T-cell (primary cell): Measurements from ENCODE around the gene RAB31. TPM values are rescaled to one million over a fixed set of nuclear protein-coding genes. Genes with fewer than 3 reads are reported as not detected.

Source experiments
- ATAC-seq, 4 experiments: fragments of 200-7000 bp in 3 of 4; fragments of 150-1000 bp in 1 of 4; cut with Tn5 transposase; replicated peaks in 1 of 4; 1 replicate in 3 of 4; 2 replicates in 1 of 4; pipeline ENCODE4 v1.10.0; 2021; ENCODE audit warnings: moderate library complexity in 3 of 4, mild to moderate bottlenecking in 2 of 4, moderate number of reproducible peaks in 1 of 4
- CTCF ChIA-PET, 2 donors: fragments of 300-600 bp; sonication (Branson Sonifier 250); formaldehyde crosslinking; loops; one replicate each; lab custom pipeline; 2022; ENCODE audit warnings: antibody characterized with exemption in 2 of 2; lab: Charles Lee
- POLR2A ChIA-PET, 2 donors: fragments of 300-600 bp; sonication (Branson Sonifier 250); formaldehyde crosslinking; loops; one replicate each; lab custom pipeline; 2022; ENCODE audit warnings: antibody characterized with exemption in 2 of 2; lab: Charles Lee
- DNase-seq, 35 experiments: peaks; one replicate each; pipeline versions ENCODE4 v3.0.0 to v3.0.0-alpha.2; 2013 to 2023
- H3K27ac ChIP-seq: one replicate; pipeline ENCODE4 v1.5.1; 2013; ENCODE audit warnings: low read length
- H3K27me3 ChIP-seq, 2 experiments: replicated peaks in 1 of 2; 1 replicate in 1 of 2; 2 replicates in 1 of 2; pipeline versions ENCODE4 v1.6.1 to v1.7.0; 2013; ENCODE audit warnings: low read length in 1 of 2, mixed read lengths in 1 of 2; ENCODE audit not compliant: control insufficient read depth in 2 of 2, insufficient read depth in 2 of 2; ENCODE audit errors: extremely low read depth in 1 of 2
- H3K36me3 ChIP-seq, 2 donors: 1 replicate in 1 of 2; 2 replicates in 1 of 2; pipeline versions ENCODE4 v1.6.1 to v1.7.0; 2013; ENCODE audit warnings: low read length in 1 of 2; ENCODE audit not compliant: control insufficient read depth in 2 of 2, insufficient read depth in 1 of 2; ENCODE audit errors: extremely low read depth in 1 of 2
- H3K4me1 ChIP-seq, 2 experiments: 1 replicate in 1 of 2; 2 replicates in 1 of 2; pipeline versions ENCODE4 v1.6.1 to v1.7.0; 2013; ENCODE audit warnings: low read length in 2 of 2, mixed read lengths in 1 of 2; ENCODE audit not compliant: insufficient read depth in 2 of 2, control insufficient read depth in 1 of 2; ENCODE audit errors: extremely low read depth in 1 of 2
- H3K4me3 ChIP-seq, 2 donors: 1 replicate in 1 of 2; 2 replicates in 1 of 2; pipeline versions ENCODE4 v1.5.1 to v1.7.0; 2013; ENCODE audit warnings: mild to moderate bottlenecking in 2 of 2, low read length in 1 of 2, moderate library complexity in 1 of 2; ENCODE audit not compliant: control insufficient read depth in 1 of 2; ENCODE audit errors: extremely low read depth in 1 of 2
- H3K9me3 ChIP-seq: 2 replicates; pipeline ENCODE4 v1.7.0; 2013
- H3K27ac Mint-ChIP-seq, 2 donors: one replicate each; pipeline ENCODE4 v1.8.0; 2020 to 2021; ENCODE audit warnings: mild to moderate bottlenecking in 2 of 2, mixed read lengths in 2 of 2
- H3K27me3 Mint-ChIP-seq, 2 donors: one replicate each; pipeline ENCODE4 v1.8.0; 2021 to 2022; ENCODE audit warnings: mixed read lengths in 2 of 2
- H3K36me3 Mint-ChIP-seq: one replicate; pipeline ENCODE4 v1.8.0; 2021; ENCODE audit warnings: mixed read lengths
- H3K4me1 Mint-ChIP-seq, 3 donors: one replicate each; pipeline ENCODE4 v1.8.0; 2020 to 2022; ENCODE audit warnings: mixed read lengths in 3 of 3, mild to moderate bottlenecking in 1 of 3
- H3K4me3 Mint-ChIP-seq, 3 donors: one replicate each; pipeline ENCODE4 v1.8.0; 2020 to 2022; ENCODE audit warnings: mild to moderate bottlenecking in 3 of 3, mixed read lengths in 3 of 3, moderate library complexity in 3 of 3
- H3K9me3 Mint-ChIP-seq, 3 donors: one replicate each; pipeline ENCODE4 v1.8.0; 2020 to 2022; ENCODE audit warnings: mixed read lengths in 3 of 3
- WGBS: methylation state at CpG from one replicate; pipeline ENCODE4 v1.1.5; 2013; ENCODE audit warnings: missing lambda C conversion rate; ENCODE audit not compliant: insufficient coverage; 5-methylcytosine and 5-hydroxymethylcytosine counted together
- total RNA-seq, 35 experiments: library from RNA in 6 of 35; stranded (reverse) in 6 of 35; fragments of 120-200 nt in 1 of 35; gene quantifications; one replicate each; pipeline versions ENCODE4 v1.2.1 to v1.2.4 and lab custom pipeline; 2013 to 2026

RAB31 gene
- total RNA-seq, 5 donors from 2014 or later (not counting 1 experiment from before 2014, with no cell fraction given), result 0.60 to 2.0 (median 1.5) TPM

GRCh38 chr18:9722691-9723090 is 14.6 kb downstream of the RAB31 start:
- Mint-ChIP-seq H3K4me3 (no peak overlapping the region), H3K27me3 (peaks cover 11 to 13% of the 10 kb centered on the region in 2 donors), H3K27ac (no peak overlapping the region), H3K4me1 (no peaks in the 10 kb centered on the region), H3K36me3 (no peaks in the 10 kb centered on the region), H3K9me3 (no peaks in the 10 kb centered on the region)
- no peaks in the 10 kb centered on the region for H3K4me1 ChIP-seq
- DNase-seq, result no peak
- H3K36me3 ChIP-seq, result no peaks in the 10 kb centered on the region
- no peaks in the 10 kb centered on the region for H3K9me3 ChIP-seq
- peaks cover 0 to 15% of the 10 kb centered on the region in 2 experiments for H3K27me3 ChIP-seq
- H3K4me3 ChIP-seq, result no peak overlapping the region
- POLR2A ChIA-PET, result no interaction called here
- CTCF ChIA-PET, result interaction anchor here in 1 of 2 donors (0.5 kb wide), 1 partner anchor 1747 kb away, joined by 3 read pairs; no protein-coding TSS in a partner anchor
- 82% methylated on average over 2 of the region's 3 CpGs for WGBS
- no peak overlapping the region for H3K27ac ChIP-seq
- ATAC-seq, result no peak

GRCh38 chr18:9724797-9725585 is 16.9 kb downstream of the RAB31 start:
- Mint-ChIP-seq H3K4me3 (no peak overlapping the region), H3K9me3 (no peaks in the 10 kb centered on the region), H3K27ac (no peak overlapping the region), H3K27me3 (peaks cover 11 to 16% of the 10 kb centered on the region in 2 donors), H3K4me1 (no peaks in the 10 kb centered on the region), H3K36me3 (no peaks in the 10 kb centered on the region)
- Histone ChIP-seq H3K27me3 (peaks cover 0 to 12% of the 10 kb centered on the region in 2 experiments), H3K36me3 (no peaks in the 10 kb centered on the region), H3K9me3 (no peaks in the 10 kb centered on the region), H3K27ac (no peak overlapping the region), H3K4me1 (no peaks in the 10 kb centered on the region), H3K4me3 (no peak overlapping the region)
- CTCF ChIA-PET, result no interaction called here
- WGBS, result no CpG with 5 or more reads among the region's 5 CpGs
- DNase-seq, result no peak
- no peak for ATAC-seq
- POLR2A ChIA-PET, result no interaction called here

- ATAC-seq, result no peak
- POLR2A ChIA-PET, result no interaction called here
- Histone ChIP-seq H3K36me3 (no peaks in the 10 kb centered on the region), H3K27me3 (peaks cover 0 to 12% of the 10 kb centered on the region in 2 experiments), H3K4me1 (no peaks in the 10 kb centered on the region), H3K27ac (no peak overlapping the region), H3K4me3 (no peak overlapping the region), H3K9me3 (no peaks in the 10 kb centered on the region)
- Mint-ChIP-seq H3K4me1 (no peaks in the 10 kb centered on the region), H3K36me3 (no peaks in the 10 kb centered on the region), H3K27ac (no peak overlapping the region), H3K27me3 (peaks cover 7 to 18% of the 10 kb centered on the region in 2 donors), H3K4me3 (no peak overlapping the region), H3K9me3 (no peaks in the 10 kb centered on the region)
- CTCF ChIA-PET, result no interaction called here
- WGBS, result 100% methylated on average over 4 of the region's 5 CpGs
- DNase-seq, result no peak
These were observed 18.1 kb downstream of the RAB31 start for GRCh38 chr18:9726175-9726574.

GRCh38 chr18:9726936-9727335 is 18.8 kb downstream of the RAB31 start:
- H3K36me3 Mint-ChIP-seq, result no peaks in the 10 kb centered on the region
- Histone ChIP-seq H3K27me3 (peaks cover 0 to 14% of the 10 kb centered on the region in 2 experiments), H3K36me3 (no peaks in the 10 kb centered on the region), H3K27ac (no peak overlapping the region), H3K4me3 (no peak overlapping the region), H3K9me3 (no peaks in the 10 kb centered on the region), H3K4me1 (no peaks in the 10 kb centered on the region)
- no peak overlapping the region for H3K27ac Mint-ChIP-seq
- H3K27me3 Mint-ChIP-seq, result peaks cover 2 to 19% of the 10 kb centered on the region in 2 donors
- no peak for ATAC-seq
- WGBS, result 50% methylated on average over 1 of the region's 2 CpGs
- no peaks in the 10 kb centered on the region for H3K4me1 Mint-ChIP-seq
- CTCF ChIA-PET, result no interaction called here
- POLR2A ChIA-PET, result no interaction called here
- no peaks in the 10 kb centered on the region for H3K9me3 Mint-ChIP-seq
- DNase-seq, result no peak
- H3K4me3 Mint-ChIP-seq, result no peak overlapping the region

- H3K27me3 ChIP-seq, result peaks cover 0 to 31% of the 10 kb centered on the region in 2 experiments
- H3K9me3 Mint-ChIP-seq, result no peaks in the 10 kb centered on the region
- H3K27me3 Mint-ChIP-seq, result peaks cover 13 to 40% of the 10 kb centered on the region in 2 donors
- POLR2A ChIA-PET, result no interaction called here
- H3K4me1 ChIP-seq, result peaks cover 0 to 5% of the 10 kb centered on the region in 2 experiments
- CTCF ChIA-PET, result interaction anchor here in 1 of 2 donors (0.7 kb wide), 1 partner anchor 16 kb away, joined by 5 read pairs; no protein-coding TSS in a partner anchor
- no peak overlapping the region for H3K27ac ChIP-seq
- no peak overlapping the region for H3K4me3 Mint-ChIP-seq
- ATAC-seq, result no peak
- H3K9me3 ChIP-seq, result no peaks in the 10 kb centered on the region
- no peak overlapping the region for H3K4me3 ChIP-seq
- no peak for DNase-seq
- H3K36me3 ChIP-seq, result no peaks in the 10 kb centered on the region
- 70% methylated on average over 1 of the region's 4 CpGs for WGBS
- peaks cover 3 to 10% (median 9%) of the 10 kb centered on the region in 3 donors for H3K4me1 Mint-ChIP-seq
- no peaks in the 10 kb centered on the region for H3K36me3 Mint-ChIP-seq
- no peak overlapping the region for H3K27ac Mint-ChIP-seq
These were observed 22.7 kb downstream of the RAB31 start for GRCh38 chr18:9730786-9731185.

- Mint-ChIP-seq H3K27ac (no peak overlapping the region), H3K9me3 (no peaks in the 10 kb centered on the region), H3K4me3 (no peak overlapping the region), H3K36me3 (no peaks in the 10 kb centered on the region), H3K27me3 (peaks cover 15 to 41% of the 10 kb centered on the region in 2 donors), H3K4me1 (peaks cover 3 to 10% (median 9%) of the 10 kb centered on the region in 3 donors)
- Histone ChIP-seq H3K27ac (no peak overlapping the region), H3K4me3 (no peak overlapping the region), H3K27me3 (peaks cover 0 to 31% of the 10 kb centered on the region in 2 experiments), H3K9me3 (no peaks in the 10 kb centered on the region), H3K4me1 (peaks cover 0 to 5% of the 10 kb centered on the region in 2 experiments), H3K36me3 (no peaks in the 10 kb centered on the region)
- DNase-seq (no peak), ATAC-seq (no peak)
- POLR2A ChIA-PET, result no interaction called here
- CTCF ChIA-PET, result no interaction called here
- 88% methylated on average over 4 of the region's 5 CpGs for WGBS
These were observed 23.3 kb downstream of the RAB31 start for GRCh38 chr18:9731380-9731779.
